ENCODE results near the gene PPP3R1. TPM values are rescaled to one million over a fixed set of nuclear protein-coding genes. Genes with fewer than 3 reads are reported as not detected.

Gene PPP3R1
- total RNA-seq, 1 experiment from 2014 or later, result 74.2 TPM

GRCh38 chr2:68295516-68295915 lies 43.2 kb upstream of the PPP3R1 start:
- H3K18ac ChIP-seq (ENCODE audit: insufficient read length, low read depth, low read length), result no peak overlapping the region
- Mint-ChIP-seq H3K4me3 (no peak overlapping the region), H3K4me1 (no peaks in the 10 kb centered on the region), H3K27ac (no peak overlapping the region), H3K36me3 (ENCODE audit: insufficient read depth in 1 of 3, low read depth in 3 of 3) (no peaks in the 10 kb centered on the region), H3K9me3 (no peaks in the 10 kb centered on the region; a peak in 1 of 5 replicates), H3K27me3 (ENCODE audit: low read depth) (no peaks in the 10 kb centered on the region; the same call in 1 of the 2 replicates)
- no peak overlapping the region for H4K8ac ChIP-seq (replicated peaks; ENCODE audit: insufficient read length, low read depth, low read length)
- H2AK5ac ChIP-seq (ENCODE audit: insufficient read length, low read length), result no peak overlapping the region
- no peak overlapping the region for H2BK120ac ChIP-seq (ENCODE audit: low read depth, low read length, poor library complexity, severe bottlenecking)
- H3T11ph ChIP-seq (ENCODE audit: low read length), result no peak overlapping the region
- H3K4me1 ChIP-seq (ENCODE audit: insufficient read depth, low read length), result no peaks in the 10 kb centered on the region
- TF ChIP-seq CTCF (conservative IDR thresholded peaks at IDR 0.05), result no peak
- no peak for DNase-seq
- no peak overlapping the region for H2AFZ ChIP-seq (ENCODE audit: low read length)
- no peak overlapping the region for H3K14ac ChIP-seq (ENCODE audit: insufficient read depth, low read length)
- H2BK12ac ChIP-seq (ENCODE audit: insufficient read length, low read depth, low read length), result no peak overlapping the region
- no peaks in the 10 kb centered on the region for H3K23me2 ChIP-seq (ENCODE audit: insufficient read length, low read depth, low read length, poor library complexity, severe bottlenecking)
- no peaks in the 10 kb centered on the region for H3K9me3 ChIP-seq (ENCODE audit: control insufficient read depth, low read depth, low read length)
- H3K79me1 ChIP-seq (ENCODE audit: insufficient read depth, low read depth, low read length, poor library complexity, severe bottlenecking), result no peaks in the 10 kb centered on the region
- no peaks in the 10 kb centered on the region for H3K27me3 ChIP-seq (ENCODE audit: insufficient read depth, low read length)
- no peak overlapping the region for H3K27ac ChIP-seq (ENCODE audit: insufficient read length, low read depth, low read length)
- H3K9ac ChIP-seq (ENCODE audit: extremely low read depth, insufficient read length, low read length), result no peak overlapping the region
- no peaks in the 10 kb centered on the region for H3K79me2 ChIP-seq (ENCODE audit: insufficient read depth, low read length)
- no peak overlapping the region for H2BK15ac ChIP-seq (ENCODE audit: low read depth, low read length)
- H4K20me1 ChIP-seq (ENCODE audit: control insufficient read depth, insufficient read depth, insufficient read length), result no peaks in the 10 kb centered on the region
- no peak overlapping the region for H2BK5ac ChIP-seq (ENCODE audit: insufficient read length, low read length)
- no peak overlapping the region for H3K4me2 ChIP-seq (ENCODE audit: insufficient read depth, insufficient read length, low read length)
- H3K56ac ChIP-seq (ENCODE audit: insufficient read length, low read depth, low read length), result no peak overlapping the region
- H3K4ac ChIP-seq (ENCODE audit: low read depth, low read length), result no peak overlapping the region
- H3K23ac ChIP-seq (ENCODE audit: insufficient read length, low read depth, low read length), result no peak overlapping the region
- H2BK20ac ChIP-seq (ENCODE audit: low read depth, low read length, poor library complexity, severe bottlenecking), result no peak overlapping the region
- no peak overlapping the region for H4K91ac ChIP-seq (ENCODE audit: insufficient read length, low read depth, low read length)
- no peak overlapping the region for H4K5ac ChIP-seq (ENCODE audit: insufficient read length, low read depth, low read length)

Measured in H9 (cell line).